ENCODE measurements around the gene ITGB5.

GRCh38 chr3:124813541-124813940 lies 73.6 kb downstream of the ITGB5 start:
- TF ChIP-seq, protein P1, sequence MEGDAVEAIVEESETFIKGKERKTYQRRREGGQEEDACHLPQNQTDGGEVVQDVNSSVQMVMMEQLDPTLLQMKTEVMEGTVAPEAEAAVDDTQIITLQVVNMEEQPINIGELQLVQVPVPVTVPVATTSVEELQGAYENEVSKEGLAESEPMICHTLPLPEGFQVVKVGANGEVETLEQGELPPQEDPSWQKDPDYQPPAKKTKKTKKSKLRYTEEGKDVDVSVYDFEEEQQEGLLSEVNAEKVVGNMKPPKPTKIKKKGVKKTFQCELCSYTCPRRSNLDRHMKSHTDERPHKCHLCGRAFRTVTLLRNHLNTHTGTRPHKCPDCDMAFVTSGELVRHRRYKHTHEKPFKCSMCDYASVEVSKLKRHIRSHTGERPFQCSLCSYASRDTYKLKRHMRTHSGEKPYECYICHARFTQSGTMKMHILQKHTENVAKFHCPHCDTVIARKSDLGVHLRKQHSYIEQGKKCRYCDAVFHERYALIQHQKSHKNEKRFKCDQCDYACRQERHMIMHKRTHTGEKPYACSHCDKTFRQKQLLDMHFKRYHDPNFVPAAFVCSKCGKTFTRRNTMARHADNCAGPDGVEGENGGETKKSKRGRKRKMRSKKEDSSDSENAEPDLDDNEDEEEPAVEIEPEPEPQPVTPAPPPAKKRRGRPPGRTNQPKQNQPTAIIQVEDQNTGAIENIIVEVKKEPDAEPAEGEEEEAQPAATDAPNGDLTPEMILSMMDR (IDR thresholded peaks at IDR 0.05; ENCODE audit: poor library complexity) = no peak
- TF ChIP-seq EZH2phosphoT487 (IDR thresholded peaks at IDR 0.05; ENCODE audit: low read depth, severe bottlenecking, unreplicated experiment) = no peak

Measured in hepatocyte (in vitro differentiated cells).